H1 (cell line): Measurements from ENCODE around the gene FOXN4. TPM values are rescaled to one million over a fixed set of nuclear protein-coding genes. Genes with fewer than 3 reads are reported as not detected.

Source experiments
- CTCF ChIA-PET: fragments of 300-600 bp; sonication (Branson Sonifier 250); formaldehyde crosslinking; loops from one replicate; lab custom pipeline; 2021; ENCODE audit not compliant: partially characterized antibody; lab: Charles Lee
- POLR2A ChIA-PET: fragments of 300-600 bp; sonication (Branson Sonifier 250); formaldehyde crosslinking; loops from one replicate; lab custom pipeline; 2021; ENCODE audit warnings: inconsistent platforms; ENCODE audit not compliant: partially characterized antibody; lab: Charles Lee
- DNase-seq, 2 experiments: peaks; one replicate each; pipeline versions ENCODE4 v3.0.0 to v3.0.0-alpha.2; 2010 to 2022; ENCODE audit warnings: low spot score in 2 of 2, low read depth in 1 of 2, mixed read lengths in 1 of 2
- FAIRE-seq: peaks from 2 replicates; lab custom pipeline; 2011; peaks lifted over from hg19 to GRCh38; lab: Jason Lieb, UNC
- H2AFZ ChIP-seq: 2 replicates; pipeline ENCODE4 v1.8.1; 2012; ENCODE audit warnings: low read length, inconsistent platforms
- H2AK5ac ChIP-seq: 2 replicates; pipeline ENCODE4 v1.6.1; 2013; ENCODE audit warnings: low read depth, low read length
- H2BK120ac ChIP-seq: replicated peaks from 2 replicates; pipeline ENCODE3; 2013; ENCODE audit warnings: low read depth, low read length, inconsistent platforms
- H2BK12ac ChIP-seq: 2 replicates; pipeline ENCODE4 v1.6.1; 2013; ENCODE audit warnings: low read depth, low read length
- H2BK15ac ChIP-seq: 2 replicates; pipeline ENCODE4 v1.6.1; 2013; ENCODE audit warnings: low read length
- H2BK20ac ChIP-seq: 2 replicates; pipeline ENCODE4 v1.6.1; 2013; ENCODE audit warnings: low read length
- H2BK5ac ChIP-seq: 2 replicates; pipeline ENCODE4 v1.6.1; 2013; ENCODE audit warnings: low read depth, low read length
- H3K14ac ChIP-seq: 2 replicates; pipeline ENCODE4 v1.6.1; 2013; ENCODE audit warnings: inconsistent platforms; ENCODE audit not compliant: insufficient read length
- H3K18ac ChIP-seq: 2 replicates; pipeline ENCODE4 v1.6.1; 2013; ENCODE audit warnings: low read length; ENCODE audit errors: extremely low read depth
- H3K23ac ChIP-seq: 2 replicates; pipeline ENCODE4 v1.6.1; 2013; ENCODE audit warnings: inconsistent platforms; ENCODE audit not compliant: insufficient read length
- H3K23me2 ChIP-seq: 2 replicates; pipeline ENCODE4 v1.6.1; 2013; ENCODE audit warnings: low read depth, low read length
- H3K27ac ChIP-seq: 2 replicates; pipeline ENCODE4 v1.6.1; 2011; ENCODE audit warnings: low read depth, low read length, inconsistent platforms
- H3K27me3 ChIP-seq, 4 experiments: replicated peaks in 1 of 4; 1 replicate in 1 of 4; 2 replicates in 3 of 4; pipeline versions ENCODE4 v1.6.1 to v1.8.1; 2011 to 2013; ENCODE audit warnings: low read length in 3 of 4, mild to moderate bottlenecking in 3 of 4, inconsistent platforms in 2 of 4, mixed read lengths in 2 of 4, moderate library complexity in 1 of 4; ENCODE audit not compliant: control insufficient read depth in 3 of 4, insufficient read depth in 3 of 4; ENCODE audit errors: extremely low read depth in 1 of 4
- H3K36me3 ChIP-seq, 4 experiments: 2 replicates each; pipeline versions ENCODE4 v1.6.1 to v1.8.1; 2011 to 2013; ENCODE audit warnings: mild to moderate bottlenecking in 4 of 4, low read length in 3 of 4, moderate library complexity in 2 of 4, control low read depth in 1 of 4, inconsistent platforms in 1 of 4; ENCODE audit not compliant: insufficient read depth in 4 of 4, control insufficient read depth in 2 of 4
- H3K4ac ChIP-seq: replicated peaks from 2 replicates; pipeline ENCODE3; 2013; ENCODE audit warnings: low read length, low read depth, mixed read lengths, inconsistent platforms; ENCODE audit not compliant: insufficient read length
- H3K4me1 ChIP-seq, 4 experiments: replicated peaks in 1 of 4; 1 replicate in 1 of 4; 2 replicates in 3 of 4; pipeline versions ENCODE4 v1.6.1 to v1.8.1; 2011 to 2013; ENCODE audit warnings: low read length in 3 of 4, inconsistent platforms in 2 of 4, mixed read lengths in 1 of 4; ENCODE audit not compliant: insufficient read depth in 4 of 4, control insufficient read depth in 3 of 4
- H3K4me2 ChIP-seq, 2 experiments: 2 replicates each; pipeline versions ENCODE4 v1.6.1 to v1.8.1; 2011 to 2013; ENCODE audit warnings: low read depth in 2 of 2, low read length in 2 of 2, control low read depth in 1 of 2, inconsistent platforms in 1 of 2, mild to moderate bottlenecking in 1 of 2; ENCODE audit not compliant: insufficient read depth in 1 of 2
- H3K4me3 ChIP-seq, 4 experiments: fragments of 200-600, 300-600 bp in 1 of 4; sonication (generic), shearing (Covaris generic), sonication (Bioruptor Twin) in 1 of 4; 2 replicates each; pipeline versions ENCODE4 v1.5.1 to v1.8.1; 2011 to 2016; ENCODE audit warnings: low read length in 4 of 4, low read depth in 3 of 4, control low read depth in 2 of 4, inconsistent platforms in 2 of 4, mild to moderate bottlenecking in 2 of 4, mixed read lengths in 1 of 4, moderate library complexity in 1 of 4; ENCODE audit not compliant: insufficient read depth in 2 of 4; ENCODE audit errors: extremely low read depth in 1 of 4
- H3K56ac ChIP-seq: replicated peaks from 2 replicates; pipeline ENCODE3; 2013; ENCODE audit warnings: low read depth, mild to moderate bottlenecking, mixed read lengths, low read length, inconsistent platforms; ENCODE audit not compliant: insufficient read length
- H3K79me1 ChIP-seq: 2 replicates; pipeline ENCODE4 v1.6.1; 2013; ENCODE audit warnings: low read depth, low read length, control low read depth
- H3K79me2 ChIP-seq, 2 experiments: 2 replicates each; pipeline versions ENCODE4 v1.6.1 to v1.8.1; 2012 to 2013; ENCODE audit warnings: low read length in 2 of 2, mild to moderate bottlenecking in 2 of 2, inconsistent platforms in 1 of 2; ENCODE audit not compliant: insufficient read depth in 2 of 2, control insufficient read depth in 1 of 2
- H3K9ac ChIP-seq, 4 experiments: replicated peaks in 1 of 4; 1 replicate in 1 of 4; 2 replicates in 3 of 4; pipeline versions ENCODE4 v1.6.1 to v1.8.1; 2011 to 2013; ENCODE audit warnings: low read depth in 3 of 4, low read length in 3 of 4, control low read depth in 2 of 4, mild to moderate bottlenecking in 2 of 4, moderate library complexity in 2 of 4, inconsistent platforms in 1 of 4; ENCODE audit errors: extremely low read depth in 1 of 4
- H3K9me3 ChIP-seq, 2 experiments: 2 replicates each; pipeline versions ENCODE4 v1.6.1 to v1.8.1; 2012 to 2013; ENCODE audit warnings: mild to moderate bottlenecking in 2 of 2, moderate library complexity in 2 of 2, control low read depth in 1 of 2, inconsistent platforms in 1 of 2, low read depth in 1 of 2, low read length in 1 of 2, mixed read lengths in 1 of 2; ENCODE audit not compliant: insufficient read depth in 2 of 2
- H4K20me1 ChIP-seq, 2 experiments: replicated peaks in 1 of 2; 2 replicates each; pipeline versions ENCODE3 to v1.8.1; 2011 to 2013; ENCODE audit warnings: inconsistent platforms in 2 of 2, low read length in 2 of 2, mild to moderate bottlenecking in 1 of 2; ENCODE audit not compliant: insufficient read depth in 2 of 2, control insufficient read depth in 1 of 2
- H4K5ac ChIP-seq: 2 replicates; pipeline ENCODE4 v1.6.1; 2013; ENCODE audit warnings: low read length, low read depth, mixed read lengths, inconsistent platforms; ENCODE audit not compliant: insufficient read length
- H4K8ac ChIP-seq: 2 replicates; pipeline ENCODE4 v1.8.0; 2013; ENCODE audit warnings: mild to moderate bottlenecking, moderate library complexity, low read length, inconsistent platforms; ENCODE audit not compliant: insufficient read depth; ENCODE audit errors: extremely low read depth
- H4K91ac ChIP-seq: replicated peaks from 2 replicates; pipeline ENCODE3; 2013; ENCODE audit warnings: low read length, mixed read lengths, inconsistent platforms; ENCODE audit not compliant: insufficient read length
- CEBPB ChIP-seq: IDR thresholded peaks from 2 replicates; pipeline ENCODE4 v1.6.1; 2012; ENCODE audit warnings: low read depth, low read length
- CTBP2 ChIP-seq: IDR thresholded peaks from 2 replicates; pipeline ENCODE4 v1.7.0; 2011; ENCODE audit warnings: borderline replicate concordance, mild to moderate bottlenecking, moderate library complexity, mixed read lengths, low read length; ENCODE audit not compliant: insufficient read depth, insufficient read length
- FOSL1 ChIP-seq: IDR thresholded peaks from 2 replicates; pipeline ENCODE4 v1.6.1; 2011; ENCODE audit warnings: mild to moderate bottlenecking, low read depth, low read length, moderate library complexity; ENCODE audit not compliant: insufficient read depth
- RBBP5 ChIP-seq: IDR thresholded peaks from 2 replicates; pipeline ENCODE4 v1.7.1; 2012; ENCODE audit warnings: low read depth, mild to moderate bottlenecking, inconsistent platforms, low read length, moderate library complexity, borderline replicate concordance
- RFX5 ChIP-seq: IDR thresholded peaks from 2 replicates; pipeline ENCODE4 v1.6.1; 2011; ENCODE audit warnings: low read depth, low read length, improper control_type of control experiment, borderline replicate concordance
- SIN3A ChIP-seq, 2 experiments: IDR thresholded peaks in 1 of 2; conservative IDR thresholded peaks in 1 of 2; 2 replicates each; pipeline ENCODE4 v1.6.1; 2011 to 2012; ENCODE audit warnings: low read length in 2 of 2, improper control_type of control experiment in 1 of 2, low read depth in 1 of 2, mild to moderate bottlenecking in 1 of 2
- WGBS, 2 experiments: shearing (Covaris generic) in 1 of 2; methylation state at CpG; one replicate each; pipeline versions ENCODE4 v1.1.6 to v1.1.7; 2013 to 2015; ENCODE audit warnings: low lambda C conversion rate in 2 of 2, mixed read lengths in 2 of 2, inconsistent platforms in 1 of 2, low coverage in 1 of 2, missing lambda C conversion rate in 1 of 2; ENCODE audit not compliant: insufficient replicate concordance in 2 of 2, insufficient coverage in 1 of 2, insufficient read length in 1 of 2; ENCODE audit errors: extremely low coverage in 1 of 2, missing lambda C conversion rate in 1 of 2; 5-methylcytosine and 5-hydroxymethylcytosine counted together
- polyA plus RNA-seq, 7 experiments: library from polyadenylated mRNA; depleted of rRNA in 3 of 7; stranded (reverse) in 5 of 7; unstranded in 2 of 7; fragments of >200 nt in 5 of 7; fragments of 200-250 nt in 2 of 7; gene quantifications; 1 replicate in 5 of 7; 2 replicates in 1 of 7; 4 replicates in 1 of 7; pipeline versions ENCODE4 v1.2.1 to v1.2.3, GENCODE V29; 2011 to 2013; ENCODE audit warnings: missing spikeins in 2 of 7, mixed read lengths in 2 of 7
- total RNA-seq: library from RNA; stranded (reverse); fragmentation: NEBNext Ultra II Directional; extraction: Animal tissue kit (Norgen Biotek cat#: 25700); gene quantifications from 2 replicates; pipeline ENCODE4 v1.2.1, GENCODE V29; 2021

The FOXN4 gene
- total and polyA plus RNA-seq, 2 of the 8 experiments (the other 6 are each of a cell fraction or from before 2014, with no cell fraction given), result 0.26 to 0.29 TPM

- 64% methylated on average over 2 of the region's 2 CpGs; no CpG with 5 or more reads in 1 of the 2 experiments for WGBS, 2 experiments
- CTCF ChIA-PET, result no interaction called here
- no peak overlapping the region for H2AFZ ChIP-seq
Measured at GRCh38 chr12:109343677-109344076, 34.6 kb upstream of the FOXN4 start.

More at GRCh38 chr12:109343677-109344076, 34.6 kb upstream of the FOXN4 start:
- no peak overlapping the region for H3K23ac ChIP-seq
- no peak overlapping the region for H3K4me2 ChIP-seq
- H3K79me1 ChIP-seq, result no peaks in the 10 kb centered on the region
- FAIRE-seq (no peak), DNase-seq (no peak)
- H3K9me3 ChIP-seq, result no peaks in the 10 kb centered on the region
- H4K91ac ChIP-seq, result no peak overlapping the region
- no peaks in the 10 kb centered on the region for H3K36me3 ChIP-seq
- no peak overlapping the region for H3K56ac ChIP-seq
- H2BK5ac ChIP-seq, result no peak overlapping the region
- no peak overlapping the region for H2BK20ac ChIP-seq
- H3K4me3 ChIP-seq, result no peak overlapping the region
- H4K5ac ChIP-seq, result no peak overlapping the region
- no peak overlapping the region for H3K18ac ChIP-seq
- POLR2A ChIA-PET, result no interaction called here
- H2BK15ac ChIP-seq, result no peak overlapping the region
- TF ChIP-seq FOSL1 (no peak), SIN3A (conservative IDR thresholded peaks at IDR 0.05 in 1 of 2, IDR thresholded peaks at IDR 0.05 in 1 of 2; ENCODE audit: low read depth in 1 of 2, low read length in 2 of 2) (no peak), CEBPB (no peak), RBBP5 (no peak), CTBP2 (no peak), RFX5 (no peak)
- H3K27me3 ChIP-seq, result no peaks in the 10 kb centered on the region
- no peak overlapping the region for H2AK5ac ChIP-seq
- no peaks in the 10 kb centered on the region for H3K79me2 ChIP-seq
- no peaks in the 10 kb centered on the region for H3K23me2 ChIP-seq
- H3K14ac ChIP-seq, result no peak overlapping the region
- H4K8ac ChIP-seq, result no peak overlapping the region
- H4K20me1 ChIP-seq, result no peaks in the 10 kb centered on the region
- no peak overlapping the region for H3K27ac ChIP-seq
- H3K9ac ChIP-seq, result no peak overlapping the region
- no peak overlapping the region for H2BK12ac ChIP-seq
- no peaks in the 10 kb centered on the region for H3K4me1 ChIP-seq
- H3K4ac ChIP-seq, result no peak overlapping the region
- no peak overlapping the region for H2BK120ac ChIP-seq
